GM19463 (cell line): ENCODE data around the gene ZNF549.
A peak's percentile ranks its signal among the peaks of the same experiment; 100 is the strongest.

Experiments
- ATAC-seq: cut with Tn5 transposase; IDR thresholded peaks from one replicate; pipeline ENCODE4 v1.9.1; 2021; ENCODE audit warnings: mild to moderate bottlenecking, moderate library complexity; ENCODE audit not compliant: unreplicated experiment

The ZNF549 gene

DNA sequence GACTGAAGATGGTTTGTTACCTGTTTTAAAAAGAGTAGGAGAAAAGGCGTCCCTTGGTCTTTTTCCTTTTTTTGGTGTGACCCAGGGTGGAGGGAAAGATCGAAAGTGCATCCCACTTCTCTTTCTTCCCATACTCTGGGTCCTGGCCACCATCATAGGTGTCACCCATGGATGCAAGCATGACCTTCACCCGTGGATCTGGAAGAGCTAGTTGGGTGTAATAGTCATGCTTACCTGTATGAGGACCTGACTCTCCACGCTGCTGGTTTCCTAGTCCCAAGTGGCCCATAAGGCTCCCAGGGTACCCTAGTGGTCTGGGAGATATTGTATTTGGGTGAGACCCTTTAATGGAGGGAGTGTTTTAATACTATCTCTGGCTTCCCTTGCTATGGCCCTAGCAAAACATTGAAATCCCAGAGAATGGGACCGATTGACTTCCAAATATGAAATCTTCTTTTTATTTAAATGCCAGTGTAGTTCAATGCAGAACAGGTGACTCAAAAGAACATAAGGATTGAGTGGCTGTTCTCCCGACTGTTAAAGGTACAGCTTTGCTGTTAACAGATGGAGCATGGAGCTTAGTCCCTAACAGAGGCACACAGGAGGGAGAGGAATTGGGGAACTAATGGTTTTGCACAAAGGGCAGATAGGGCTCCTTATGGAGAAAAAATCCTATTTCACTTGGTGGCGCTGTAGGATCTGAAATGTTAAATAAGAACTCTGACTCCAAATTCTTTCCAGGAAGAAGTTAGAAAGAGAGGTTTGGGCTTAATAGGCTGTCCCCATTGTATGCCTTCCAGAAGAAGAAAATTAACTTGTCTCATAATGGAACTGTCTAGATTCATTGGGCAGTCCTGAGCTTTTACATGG is 39.5 kb downstream of the ZNF549 start:
- ATAC-seq = no peak

DNA sequence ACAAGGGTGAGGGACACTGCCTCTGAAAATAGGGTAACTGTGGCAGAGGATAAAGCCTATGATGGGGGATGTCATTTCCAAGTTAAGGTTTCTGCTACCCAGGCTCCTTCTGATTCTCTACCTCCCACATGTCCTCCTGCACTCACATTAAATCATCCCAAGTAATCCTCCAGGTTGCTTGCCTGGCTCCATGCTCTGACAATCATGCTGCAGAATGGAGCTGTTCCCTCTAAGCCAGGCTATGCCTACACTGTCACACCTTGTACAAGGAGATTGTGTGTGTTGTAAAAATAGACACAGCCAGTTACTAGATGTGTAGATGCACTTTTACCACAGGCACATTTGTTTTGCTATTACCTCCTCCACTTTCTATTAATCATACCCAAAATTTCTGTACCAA is 43.6 kb downstream of the ZNF549 start:
- no peak for ATAC-seq

DNA sequence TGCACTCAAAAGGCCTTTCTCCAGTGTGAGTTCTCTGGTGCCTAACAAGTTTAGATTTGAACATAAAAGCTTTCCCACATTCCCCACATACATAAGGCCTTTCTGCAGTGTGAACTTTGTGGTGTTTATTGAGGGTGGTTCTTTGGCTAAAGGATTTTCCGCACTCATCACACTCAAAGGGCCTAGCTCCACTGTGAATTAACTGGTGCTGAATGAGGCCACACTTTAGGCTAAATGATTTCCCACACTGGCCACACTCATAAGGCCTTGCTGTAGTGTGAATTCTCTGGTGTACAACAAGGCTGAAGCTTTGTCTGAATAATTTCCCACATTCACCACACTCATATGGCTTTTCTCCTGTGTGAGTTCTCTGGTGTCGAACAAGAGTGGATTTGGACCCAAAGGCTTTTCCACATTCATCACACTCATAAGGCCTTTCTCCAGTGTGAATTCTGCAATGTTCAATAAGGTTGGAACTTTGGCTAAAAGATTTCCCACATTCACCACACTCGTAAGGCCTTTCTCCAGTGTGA is 45.3 kb downstream of the ZNF549 start:
- no peak for ATAC-seq

DNA sequence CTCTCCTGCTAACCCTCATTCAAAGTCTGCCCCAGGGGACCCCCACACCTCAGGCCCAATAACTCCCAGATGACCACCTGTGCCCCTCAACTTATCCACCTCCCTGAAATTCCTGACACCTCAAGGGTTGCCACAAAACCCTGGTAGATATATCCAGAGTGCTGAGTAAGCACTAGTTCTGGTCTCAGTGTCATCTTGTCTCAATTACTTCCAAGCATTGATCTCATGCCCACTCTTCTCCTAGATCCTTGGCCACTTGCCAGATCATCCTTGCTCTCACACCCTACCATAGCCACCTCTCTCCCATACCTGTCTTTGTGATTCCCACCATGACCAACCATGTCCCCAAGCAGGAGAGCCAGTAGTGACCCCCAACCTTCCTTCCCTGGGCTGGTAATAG is 49.5 kb downstream of the ZNF549 start:
- ATAC-seq = no peak

DNA sequence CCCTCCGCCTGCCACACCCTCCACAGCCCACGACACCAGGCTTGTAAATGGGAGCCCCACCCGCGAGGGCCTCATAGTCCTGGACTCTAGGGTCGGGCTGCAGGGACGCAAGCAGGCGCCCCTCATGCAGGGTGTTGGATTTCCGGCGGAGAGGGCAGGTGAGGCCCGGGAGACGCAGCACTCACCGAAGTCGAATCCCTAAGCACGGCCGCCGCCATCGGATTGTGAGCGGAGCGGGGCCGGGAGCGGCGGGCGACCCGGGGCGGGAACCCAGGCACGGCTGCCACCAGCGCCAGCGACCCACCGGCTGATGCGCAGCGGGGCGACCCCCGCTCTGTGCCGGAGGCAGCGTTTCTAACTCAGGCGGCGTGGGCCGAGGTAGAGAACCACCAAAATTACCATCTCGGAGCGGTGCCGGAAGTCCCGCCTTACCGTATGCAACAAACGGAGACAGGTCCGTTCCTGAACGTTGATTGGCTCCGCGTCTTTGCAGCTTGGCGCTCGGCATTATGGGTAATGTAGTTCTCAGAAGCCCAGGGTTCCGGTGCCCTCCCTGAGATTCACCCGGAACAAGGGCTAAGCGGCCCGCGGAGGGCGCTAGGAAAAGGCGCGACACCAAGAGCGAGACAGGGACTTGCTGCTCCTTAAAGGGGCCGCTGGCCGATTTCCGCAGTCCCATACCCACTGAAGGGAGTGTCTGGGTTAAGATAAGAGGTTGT is 51.5 kb downstream of the ZNF549 start, which contains the start of gene ZNF416:
ZNF416 (minus strand) TSS at position 425 of the 719 bp plus-strand sequence; CDS start at position 218, 207 bp downstream.
- ATAC-seq = peak; percentile 95

DNA sequence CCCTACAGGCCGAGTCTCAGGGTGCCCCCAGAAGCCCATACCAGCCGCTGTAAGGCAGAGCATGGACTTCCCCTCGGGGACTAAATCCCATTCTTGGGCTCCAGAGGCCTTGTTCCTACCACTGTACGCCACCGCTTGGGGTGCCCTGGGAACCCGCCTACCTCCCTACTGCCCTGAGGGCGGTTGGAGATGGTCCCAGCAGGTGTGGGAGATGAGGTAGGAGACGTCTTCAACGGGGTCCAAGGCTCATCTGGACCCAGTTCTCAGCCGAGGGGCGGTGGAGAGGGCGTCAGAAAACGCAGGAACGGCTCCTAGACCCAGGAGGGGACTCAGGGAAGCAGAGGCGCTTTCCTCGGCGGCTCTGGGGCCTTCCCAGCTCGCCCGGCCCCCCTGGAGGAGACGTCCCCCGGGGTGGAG is 56.0 kb downstream of the ZNF549 start:
- no peak for ATAC-seq

DNA sequence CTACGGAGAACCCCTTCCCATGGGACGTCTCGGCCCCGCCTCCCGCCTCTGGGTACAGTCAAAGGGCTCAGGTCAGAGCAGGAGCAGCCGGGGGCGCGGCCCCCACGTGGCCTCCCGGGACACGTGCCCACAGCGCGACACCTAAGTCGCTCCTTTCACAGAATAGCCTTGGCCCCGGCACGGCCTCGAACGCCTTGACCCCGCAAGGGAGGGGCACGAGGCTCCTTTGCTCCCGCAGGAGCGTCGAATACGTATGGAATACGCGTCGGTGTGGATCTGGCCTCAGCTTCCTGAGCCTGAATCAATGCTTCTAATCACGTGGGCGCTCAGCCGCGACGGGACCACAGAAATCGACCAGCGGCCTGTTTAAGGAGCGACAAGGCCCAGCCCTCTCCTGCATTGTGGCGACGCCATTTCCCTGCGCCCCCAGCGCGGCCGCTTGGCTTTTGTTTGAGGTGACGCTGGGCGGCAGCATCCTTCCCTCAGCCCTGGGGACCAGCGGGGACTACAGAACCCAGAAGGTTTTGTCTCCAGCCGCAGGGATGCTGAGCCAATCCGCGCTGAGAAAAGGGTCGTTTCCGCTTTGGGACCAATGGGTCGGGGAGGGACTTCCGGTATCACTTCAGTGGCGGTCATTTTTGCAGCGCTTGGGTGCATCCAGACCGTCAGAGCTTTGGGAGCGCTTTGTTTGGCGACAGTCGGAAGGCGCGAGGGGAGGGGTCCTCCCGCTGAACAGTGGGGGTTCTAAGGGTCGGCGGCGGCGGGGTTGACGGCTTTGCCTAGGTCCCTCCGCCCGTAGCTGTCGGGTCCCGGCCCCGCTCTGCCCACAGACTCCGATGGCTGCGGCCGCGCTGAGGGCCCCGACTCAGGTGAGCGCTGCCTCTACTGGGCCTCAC is 56.6 kb downstream of the ZNF549 start, which contains the start of gene ZIK1:
ZIK1 (plus strand) TSS at position 625 of the 896 bp plus-strand sequence; CDS start at position 837, 212 bp downstream.
- ATAC-seq = peak; percentile 87

DNA sequence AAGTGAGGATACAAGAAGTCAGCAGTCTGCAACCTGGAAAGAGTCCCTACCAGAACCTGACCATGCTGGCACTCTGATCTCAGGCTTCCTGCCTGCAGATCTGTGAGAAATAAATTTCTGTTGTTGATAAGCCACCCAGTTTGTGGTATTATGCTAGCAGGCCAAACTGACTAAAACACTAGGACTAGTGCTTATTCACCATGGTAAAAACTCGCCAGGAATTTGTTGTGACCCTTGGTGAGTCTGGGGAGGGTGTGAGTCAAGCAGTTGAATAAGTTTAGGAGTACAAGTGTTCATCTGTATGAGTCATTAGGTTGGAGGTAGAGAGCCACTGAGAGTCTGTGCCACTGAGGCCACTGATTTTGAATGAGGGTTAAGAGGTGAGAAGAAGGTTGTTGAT is 60.4 kb downstream of the ZNF549 start:
- no peak for ATAC-seq

DNA sequence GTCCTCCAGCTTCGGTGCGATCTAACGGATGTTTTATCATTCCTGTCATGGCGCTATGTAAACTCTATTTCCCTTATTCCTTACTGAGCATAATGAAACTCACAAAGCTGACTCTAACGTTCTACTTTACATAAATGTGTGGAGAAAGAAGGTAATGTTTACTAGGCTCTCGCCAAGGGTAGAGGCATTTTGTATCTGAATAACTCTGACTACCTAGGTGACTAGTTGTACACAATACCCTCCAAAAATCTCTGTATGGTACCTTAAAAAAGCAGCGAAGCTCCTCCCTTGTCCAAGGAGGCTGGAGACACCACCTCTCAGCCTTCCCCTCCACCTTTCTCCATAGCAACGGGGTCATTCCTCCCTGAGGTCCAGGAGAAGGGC is 72.2 kb downstream of the ZNF549 start:
- ATAC-seq = peak; percentile 20

DNA sequence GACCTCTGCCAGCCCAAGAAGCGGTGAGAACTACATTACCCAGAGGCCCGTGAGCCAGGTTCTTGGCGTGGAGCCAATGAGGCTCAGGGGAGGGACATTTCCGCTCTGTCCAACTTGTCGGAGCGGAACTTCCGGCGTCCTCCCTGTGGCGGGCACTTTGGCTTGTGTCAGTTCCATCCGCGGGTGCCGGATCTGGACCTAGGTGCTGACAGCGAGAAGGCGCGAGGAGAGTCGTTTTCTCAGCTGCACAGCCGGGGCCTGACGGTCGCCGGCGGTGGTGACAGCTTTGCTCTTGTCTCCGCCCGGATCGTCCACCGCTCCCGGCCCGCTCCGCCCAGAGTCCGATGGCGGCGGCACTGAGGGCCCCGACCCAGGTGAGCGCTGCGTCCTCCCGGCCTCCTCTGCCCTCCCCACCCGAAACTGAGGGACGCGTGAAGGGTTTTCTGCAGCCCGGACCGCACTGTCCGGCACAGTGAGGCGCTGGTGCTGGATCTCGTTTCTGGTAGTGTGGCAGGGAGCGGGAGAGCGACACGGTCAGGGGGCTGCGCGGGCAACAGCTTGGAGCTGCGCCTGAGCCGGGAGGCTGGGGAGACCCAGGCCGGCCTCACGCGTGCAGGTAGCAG is 72.7 kb downstream of the ZNF549 start, which contains the start of gene ZNF530:
ZNF530 (plus strand) TSS at position 125 of the 623 bp plus-strand sequence. CDS start 4,461 bp downstream, outside the sequence.
- peak; percentile 99 for ATAC-seq

DNA sequence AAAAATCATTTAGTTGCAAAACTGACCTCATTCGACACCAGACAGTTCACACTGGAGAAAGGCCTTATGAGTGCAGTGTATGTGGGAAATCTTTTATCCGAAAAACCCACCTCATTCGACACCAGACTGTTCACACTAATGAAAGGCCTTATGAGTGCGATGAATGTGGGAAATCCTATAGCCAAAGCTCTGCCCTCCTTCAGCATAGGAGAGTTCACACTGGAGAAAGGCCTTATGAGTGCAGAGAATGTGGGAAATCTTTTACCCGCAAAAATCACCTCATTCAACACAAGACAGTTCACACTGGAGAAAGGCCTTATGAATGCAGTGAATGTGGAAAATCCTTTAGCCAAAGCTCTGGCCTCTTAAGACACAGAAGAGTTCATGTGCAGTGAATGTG is 79.8 kb downstream of the ZNF549 start:
- ATAC-seq = no peak
